A549 treated with DMSO at 1 μM for 4 hours (cell line): ENCODE data around the gene OR12D3. TPM values are rescaled to one million over a fixed set of nuclear protein-coding genes. Genes with fewer than 3 reads are reported as not detected.

Source experiments
- total RNA-seq: library from RNA; stranded (reverse); fragments of 200-300 nt; extraction: Qiagen RNA extraction; gene quantifications from 5 replicates; pipeline ENCODE4 v1.2.3, GENCODE V29; 2022; ENCODE audit warnings: low read depth

OR12D3 gene, protein sequence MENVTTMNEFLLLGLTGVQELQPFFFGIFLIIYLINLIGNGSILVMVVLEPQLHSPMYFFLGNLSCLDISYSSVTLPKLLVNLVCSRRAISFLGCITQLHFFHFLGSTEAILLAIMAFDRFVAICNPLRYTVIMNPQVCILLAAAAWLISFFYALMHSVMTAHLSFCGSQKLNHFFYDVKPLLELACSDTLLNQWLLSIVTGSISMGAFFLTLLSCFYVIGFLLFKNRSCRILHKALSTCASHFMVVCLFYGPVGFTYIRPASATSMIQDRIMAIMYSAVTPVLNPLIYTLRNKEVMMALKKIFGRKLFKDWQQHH
- total RNA-seq, result not detected in 5 replicates

DNA sequence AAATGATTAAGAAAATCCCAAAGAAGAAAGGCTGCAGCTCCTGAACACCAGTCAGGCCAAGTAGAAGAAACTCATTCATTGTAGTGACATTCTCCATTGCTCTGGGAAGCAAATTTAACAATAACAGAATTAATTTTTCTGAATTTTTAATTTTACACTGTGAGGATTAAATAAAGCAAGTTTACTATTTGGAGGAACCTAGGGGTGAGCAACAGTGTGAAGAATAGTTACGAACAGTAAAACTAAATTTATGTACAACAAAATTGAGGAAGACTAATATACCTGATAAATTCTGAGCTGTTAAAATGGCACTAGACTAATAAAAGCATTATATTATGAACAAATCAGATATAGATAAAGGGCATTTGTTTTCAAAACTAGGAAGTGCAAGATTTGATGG, at the start of gene OR12D3:
TSS of gene OR12D3 (minus strand) at position 101 of the 400 bp plus-strand sequence. CDS start at position 97, 4 bp downstream.

DNA sequence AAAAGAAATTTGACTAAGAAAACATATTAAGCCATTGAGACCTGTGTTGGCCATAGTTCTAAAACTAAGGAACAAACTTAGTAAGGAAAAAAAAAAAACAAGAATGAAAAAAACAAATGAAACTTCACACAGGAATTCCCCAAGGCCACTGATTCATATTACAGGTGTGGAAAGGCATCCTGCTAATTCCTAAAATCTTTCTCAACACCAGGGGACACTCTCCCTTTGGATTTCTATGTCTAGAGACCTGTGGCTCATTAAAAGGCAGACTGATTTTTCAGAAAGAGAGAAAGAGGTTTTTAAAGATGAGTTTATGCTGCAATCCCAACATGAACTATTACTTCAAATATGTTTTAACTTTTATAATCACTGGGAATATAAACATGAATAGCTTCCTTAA, 39.5 kb upstream of the OR12D3 start, which contains the start of gene OR12D1:
TSS of gene OR12D1 (plus strand) at position 341 of the 400 bp plus-strand sequence.

DNA sequence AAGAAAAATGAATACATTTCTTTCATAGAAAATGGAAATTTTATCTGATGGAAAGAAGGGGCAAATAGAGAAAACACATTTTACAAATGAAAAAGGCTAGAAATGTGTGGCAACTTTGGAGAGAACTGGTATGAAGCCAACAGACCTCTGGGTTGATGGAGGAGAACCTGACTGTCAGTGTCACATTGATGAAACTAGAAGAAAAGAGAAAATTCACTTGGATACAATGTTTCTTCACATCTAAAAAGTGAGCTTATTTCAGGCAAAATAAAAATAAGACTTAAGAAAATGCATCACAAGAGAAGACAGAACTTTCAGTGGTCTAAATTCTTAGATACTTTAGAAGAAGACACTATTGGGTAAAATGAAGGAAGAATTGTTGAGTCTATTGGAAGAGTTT, 20.2 kb upstream of the OR12D3 start, which contains the start of gene OR12D2:
TSS of gene OR12D2 (plus strand) at position 301 of the 400 bp plus-strand sequence. CDS start 1,069 bp downstream, outside the sequence.

DNA sequence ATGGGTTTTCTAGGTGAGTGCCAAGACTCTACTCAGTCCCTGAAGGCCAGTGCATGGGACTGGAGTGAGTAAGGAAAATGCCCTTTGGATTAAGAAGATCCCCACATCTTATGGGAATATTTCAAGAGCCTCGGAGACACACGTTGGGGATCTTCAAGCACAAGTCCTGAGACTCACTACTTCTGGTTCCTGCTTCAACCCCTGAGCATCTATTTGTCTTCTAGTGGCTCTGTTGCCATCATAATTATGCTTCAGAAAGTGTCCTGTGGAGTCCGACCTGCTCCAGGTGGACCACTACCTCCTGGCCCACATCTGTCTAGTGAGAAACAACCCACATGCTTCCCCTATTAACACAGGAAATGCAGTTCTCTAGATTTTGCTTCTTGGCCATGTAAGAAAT, 6.3 kb downstream of the OR12D3 start, which contains the start of gene OR5V1:
TSS of gene OR5V1 (minus strand) at position 101 of the 400 bp plus-strand sequence. CDS start 12,670 bp downstream, outside the sequence.

Other genes with a start within 250 kb of the OR12D3 start
- not detected in 5 replicates for gene OR2J2, start 204.4 kb downstream of the OR12D3 start, total RNA-seq
- not detected in 5 replicates for gene OR14J1, start 73.6 kb downstream of the OR12D3 start, total RNA-seq
- not detected in 5 replicates for gene OR5V1, start 6.4 kb downstream of the OR12D3 start, total RNA-seq
- gene OR12D2, start 20.3 kb upstream of the OR12D3 start, total RNA-seq, result not detected in 5 replicates
- not detected in 5 replicates for gene OR12D1, start 39.6 kb upstream of the OR12D3 start, total RNA-seq
- gene OR10C1, start 64.0 kb upstream of the OR12D3 start, total RNA-seq, result not detected in 5 replicates
- not detected in 5 replicates for gene OR11A1, start 81.8 kb upstream of the OR12D3 start, total RNA-seq
- gene OR2H1, start 81.9 kb upstream of the OR12D3 start, total RNA-seq, result not detected in 5 replicates
- not detected in 5 replicates for gene MAS1L, start 112.7 kb upstream of the OR12D3 start, total RNA-seq
- gene UBD, start 184.4 kb upstream of the OR12D3 start, total RNA-seq, result 0.40 to 0.96 TPM (median 0.87 TPM) in 5 replicates
- gene OR2H2, start 209.8 kb upstream of the OR12D3 start, total RNA-seq, result not detected in 5 replicates